GM21526 (cell line): ENCODE data around the gene TNFRSF14.
"Not testable (repeated sequence)": the region's sequence is repeated elsewhere in the genome, so short reads cannot be mapped to it uniquely, and the experiment has no call there.

ENCODE experiments used
- ATAC-seq: cut with Tn5 transposase; IDR thresholded peaks from one replicate; pipeline ENCODE4 v1.9.1; 2021; ENCODE audit warnings: moderate library complexity; ENCODE audit not compliant: unreplicated experiment, low FRiP score

The TNFRSF14 gene

DNA sequence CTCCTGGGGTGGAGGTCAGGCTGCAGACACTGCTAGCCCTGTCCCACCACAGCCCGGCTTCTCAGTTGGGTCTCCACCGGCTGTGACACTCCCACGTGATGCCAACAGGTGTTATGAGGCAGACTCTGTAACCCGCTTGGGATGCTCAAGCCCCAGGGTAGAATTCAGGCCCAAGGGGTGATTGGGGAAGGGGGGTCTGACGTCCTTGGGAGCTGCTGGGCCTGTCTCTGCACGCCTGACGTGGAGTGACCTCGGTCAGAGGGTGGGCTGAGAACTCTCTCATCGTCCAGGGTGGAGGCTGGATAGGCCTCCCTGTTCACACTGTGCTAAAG is 18.4 kb upstream of the TNFRSF14 start:
- ATAC-seq = no peak

DNA sequence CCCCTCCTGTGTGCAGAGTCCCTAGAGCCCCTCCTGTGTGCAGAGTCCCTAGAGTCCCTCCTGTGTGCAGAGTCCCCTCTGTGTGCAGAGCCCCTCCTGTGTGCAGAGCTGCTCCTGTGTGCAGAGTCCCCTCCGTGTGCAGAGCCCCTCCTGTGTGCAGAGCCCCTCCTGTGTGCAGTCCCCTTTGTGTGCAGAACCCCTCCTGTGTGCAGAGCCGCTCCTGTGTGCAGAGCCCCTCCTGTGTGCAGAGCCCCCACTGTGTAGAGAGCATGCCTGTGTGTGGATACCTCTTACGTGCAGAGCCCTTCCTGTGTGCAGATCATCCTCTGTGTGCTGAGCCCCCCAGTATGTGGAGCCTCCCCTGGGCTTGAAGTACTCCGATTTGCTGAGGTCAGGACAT is 17.8 kb upstream of the TNFRSF14 start:
- no peak for ATAC-seq

DNA sequence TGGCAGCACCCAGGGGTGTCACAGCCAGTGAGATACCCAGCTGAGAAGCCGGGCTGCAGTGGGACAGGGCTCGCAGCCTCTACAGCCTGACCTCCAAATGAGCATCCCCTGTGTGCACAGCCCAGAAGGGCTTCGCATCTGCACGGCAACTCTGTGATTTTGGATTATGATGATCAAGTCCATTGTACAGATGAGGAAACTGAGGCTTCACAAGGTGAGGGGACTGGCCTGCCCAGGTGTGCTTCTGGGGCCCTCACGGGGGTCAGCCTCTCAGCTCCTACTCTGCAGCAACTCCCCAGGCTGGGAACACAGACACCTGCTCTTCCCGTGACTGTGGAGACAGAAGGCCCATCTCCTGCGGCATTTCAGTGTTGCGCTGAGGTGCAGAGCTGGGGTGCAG is 17.3 kb upstream of the TNFRSF14 start:
- ATAC-seq = no peak

DNA sequence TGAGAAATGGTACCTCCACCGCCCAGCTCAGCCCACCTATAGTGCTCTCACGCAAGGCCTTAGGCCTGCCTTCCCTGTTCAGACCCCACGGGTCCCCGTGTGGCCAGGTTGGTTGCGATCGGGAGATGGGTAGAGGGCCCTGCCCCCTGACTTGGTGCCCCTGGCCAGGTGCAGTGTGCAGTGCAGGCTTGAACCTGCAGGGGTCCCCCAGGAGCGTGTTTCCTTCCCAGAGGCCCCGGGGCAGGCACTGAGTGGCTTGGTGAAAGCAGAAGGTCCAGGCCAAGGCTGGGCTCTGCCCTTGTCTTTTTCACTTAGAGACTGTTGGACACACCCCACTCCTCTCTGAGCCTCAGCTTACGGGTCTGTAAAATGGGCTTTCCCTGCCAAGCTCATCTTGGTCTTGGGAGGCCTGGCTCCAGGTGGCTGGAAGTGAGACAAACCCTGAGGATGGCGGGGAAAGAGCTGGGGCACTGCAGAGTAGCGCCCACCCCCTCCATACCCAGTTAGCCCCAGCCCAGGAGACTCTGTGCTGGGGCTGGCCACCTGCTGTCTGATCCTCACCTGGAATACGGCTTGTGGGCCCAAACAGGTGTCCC is 16.8 kb upstream of the TNFRSF14 start:
- no peak for ATAC-seq

DNA sequence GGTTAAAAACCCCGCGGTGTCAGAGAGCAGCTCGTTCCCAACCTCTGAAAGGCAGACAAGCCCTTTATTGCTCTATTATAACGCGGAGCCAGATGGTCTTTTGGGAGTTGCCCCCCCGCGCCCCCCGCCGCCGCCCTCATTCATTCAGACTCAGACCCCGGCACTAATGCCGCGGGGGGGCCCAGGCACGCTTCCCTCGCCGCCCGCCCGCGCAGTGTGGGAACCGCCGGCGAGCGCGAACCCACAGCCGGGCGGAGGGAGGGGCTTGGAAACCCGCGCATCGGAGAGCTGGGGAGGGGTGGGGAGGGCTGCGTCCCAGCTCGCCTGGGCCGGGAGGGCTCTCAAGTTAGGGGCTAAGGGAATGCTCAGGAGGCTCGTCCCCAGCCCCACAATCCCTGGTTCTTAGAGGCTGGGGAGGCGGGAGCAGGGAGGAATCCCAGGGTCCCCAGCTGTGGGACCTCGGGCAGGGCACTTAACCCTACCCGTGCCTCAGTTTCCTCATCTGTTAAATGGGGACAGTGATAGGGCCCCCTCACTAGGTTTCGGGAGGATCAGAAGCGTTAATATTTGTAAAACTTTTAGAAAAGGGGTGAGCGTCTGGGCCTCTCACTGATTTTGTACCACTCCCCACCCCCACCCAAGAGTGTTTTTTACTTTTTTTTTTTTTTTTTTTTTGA is 15.2 kb upstream of the TNFRSF14 start:
- ATAC-seq = no peak

DNA sequence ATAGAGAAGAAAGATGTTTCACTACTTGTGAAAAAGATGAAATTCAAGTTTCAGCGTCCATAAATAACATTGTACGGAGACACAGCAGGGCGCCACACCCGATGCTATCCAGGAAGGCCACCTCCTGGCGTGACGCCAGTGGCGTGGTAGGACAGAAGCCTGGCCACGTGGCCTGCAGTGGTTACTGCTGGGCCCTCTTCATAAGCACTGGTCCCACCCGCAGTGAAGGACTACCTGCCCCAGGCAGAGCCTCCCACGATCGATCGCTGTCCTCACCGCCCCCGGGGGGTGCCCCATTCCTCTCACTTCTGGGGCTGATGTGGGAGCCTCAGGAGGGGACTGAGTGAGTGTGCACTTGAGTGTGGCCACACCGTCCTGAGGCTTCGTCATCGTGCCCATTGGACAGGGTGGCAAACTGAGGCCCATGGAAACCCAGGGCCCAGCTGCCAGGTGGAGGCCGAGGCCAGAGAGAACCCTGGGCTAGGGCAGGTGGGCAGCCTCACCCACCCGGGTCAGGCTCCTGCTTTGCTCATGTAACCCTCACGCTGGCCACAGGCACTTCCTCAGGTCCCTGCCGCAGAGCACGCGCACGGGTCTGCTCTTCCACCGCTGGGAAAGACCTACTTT is 14.4 kb upstream of the TNFRSF14 start:
- ATAC-seq = no peak

DNA sequence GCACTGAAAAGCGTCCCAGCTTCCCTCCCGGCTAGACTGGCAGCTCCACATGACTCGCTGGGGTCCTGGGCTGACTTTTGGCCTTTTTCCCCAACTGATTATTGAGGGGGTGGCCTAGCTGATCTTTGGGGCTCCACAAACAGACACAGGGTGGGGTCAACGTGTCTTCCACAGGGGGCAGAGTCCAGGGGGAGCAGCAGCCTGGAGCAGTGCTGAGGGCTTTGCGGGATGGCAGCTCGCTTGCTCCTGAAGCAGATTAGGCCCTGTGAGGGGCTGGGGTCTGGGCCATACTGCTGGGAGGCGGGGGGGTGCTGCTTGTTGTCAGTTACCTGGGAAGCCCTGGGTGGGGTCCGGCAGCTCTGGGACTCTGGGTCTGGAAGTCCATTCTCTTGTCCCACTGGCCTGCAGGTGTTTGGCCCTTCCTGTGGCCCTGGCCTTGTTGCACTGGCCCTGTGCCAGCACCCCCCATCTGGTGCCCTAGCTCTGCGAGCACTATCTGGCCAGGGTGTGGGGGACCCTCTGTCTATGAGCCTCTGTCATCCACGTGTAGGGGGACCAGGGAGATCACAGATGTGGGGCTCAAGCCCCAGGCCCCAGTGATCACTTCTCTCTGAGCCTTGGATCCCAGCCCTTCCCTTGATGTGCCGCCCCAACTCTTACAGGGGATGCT is 13.8 kb upstream of the TNFRSF14 start:
- no peak for ATAC-seq

DNA sequence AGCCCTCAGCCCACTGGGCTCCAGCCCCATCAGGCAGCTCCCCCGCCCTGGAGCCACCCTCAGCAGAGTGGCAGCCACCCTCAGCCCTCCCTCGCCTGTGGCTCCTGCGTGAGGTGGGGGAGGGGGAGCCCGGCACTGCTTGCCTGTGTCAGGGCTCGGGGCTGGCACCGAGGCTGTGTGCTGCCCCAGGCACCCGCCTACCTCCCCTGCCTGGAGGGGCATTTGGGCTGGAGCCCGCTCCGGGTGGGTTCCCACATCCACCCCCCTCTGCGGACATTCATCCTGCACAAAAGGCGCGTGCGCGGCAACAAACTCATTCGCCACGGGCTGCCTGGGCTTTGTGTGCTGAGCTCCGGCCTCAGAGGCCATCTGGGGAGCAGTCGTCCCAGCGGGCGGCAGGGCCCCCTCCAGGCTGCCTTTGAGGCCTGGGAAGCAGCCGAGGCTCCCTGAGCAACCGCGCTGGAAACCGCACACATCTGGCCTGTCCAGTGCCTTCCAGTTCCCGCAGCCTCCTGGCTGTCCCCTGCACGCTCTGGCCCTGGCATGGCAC is 12.6 kb upstream of the TNFRSF14 start:
- ATAC-seq = no peak

DNA sequence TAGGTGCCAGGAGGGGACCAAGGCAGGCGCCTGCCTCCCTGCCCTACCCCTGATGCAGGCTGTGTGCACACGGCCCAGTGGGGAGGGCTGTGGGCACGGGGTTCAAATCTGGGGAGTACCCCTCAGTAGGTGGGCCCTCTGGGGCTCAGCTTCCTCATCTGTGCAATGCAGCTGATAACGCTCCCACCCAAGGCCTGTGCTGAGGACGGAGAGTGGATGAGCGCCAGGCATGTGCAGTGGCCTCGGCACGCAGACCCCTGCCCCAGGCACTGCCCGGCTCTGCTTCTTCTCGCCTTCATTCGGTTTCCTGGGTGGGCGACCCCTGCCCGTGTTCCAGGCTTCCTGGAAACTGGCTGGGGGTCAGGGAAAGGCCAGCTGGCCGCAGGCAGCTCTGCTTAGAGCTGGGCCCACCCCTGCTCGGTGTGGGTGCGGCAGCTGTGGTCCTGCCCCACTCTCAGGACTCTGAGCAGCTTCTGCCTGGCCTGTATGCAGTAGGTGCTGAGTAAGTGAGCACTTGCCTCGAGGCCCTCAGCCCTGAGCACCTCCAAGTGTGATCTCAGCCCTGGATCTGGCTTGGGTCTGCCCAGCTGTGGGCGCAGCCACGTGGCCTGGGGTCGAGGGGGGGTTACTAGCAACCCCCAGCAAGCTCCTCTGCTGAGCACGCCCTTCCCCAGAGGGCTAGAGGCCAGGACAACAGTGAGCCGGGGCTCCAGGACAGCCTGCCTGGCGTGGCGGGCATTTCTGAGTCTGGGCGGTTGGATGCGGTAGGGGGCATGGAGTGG is 11.9 kb upstream of the TNFRSF14 start:
- no peak for ATAC-seq

DNA sequence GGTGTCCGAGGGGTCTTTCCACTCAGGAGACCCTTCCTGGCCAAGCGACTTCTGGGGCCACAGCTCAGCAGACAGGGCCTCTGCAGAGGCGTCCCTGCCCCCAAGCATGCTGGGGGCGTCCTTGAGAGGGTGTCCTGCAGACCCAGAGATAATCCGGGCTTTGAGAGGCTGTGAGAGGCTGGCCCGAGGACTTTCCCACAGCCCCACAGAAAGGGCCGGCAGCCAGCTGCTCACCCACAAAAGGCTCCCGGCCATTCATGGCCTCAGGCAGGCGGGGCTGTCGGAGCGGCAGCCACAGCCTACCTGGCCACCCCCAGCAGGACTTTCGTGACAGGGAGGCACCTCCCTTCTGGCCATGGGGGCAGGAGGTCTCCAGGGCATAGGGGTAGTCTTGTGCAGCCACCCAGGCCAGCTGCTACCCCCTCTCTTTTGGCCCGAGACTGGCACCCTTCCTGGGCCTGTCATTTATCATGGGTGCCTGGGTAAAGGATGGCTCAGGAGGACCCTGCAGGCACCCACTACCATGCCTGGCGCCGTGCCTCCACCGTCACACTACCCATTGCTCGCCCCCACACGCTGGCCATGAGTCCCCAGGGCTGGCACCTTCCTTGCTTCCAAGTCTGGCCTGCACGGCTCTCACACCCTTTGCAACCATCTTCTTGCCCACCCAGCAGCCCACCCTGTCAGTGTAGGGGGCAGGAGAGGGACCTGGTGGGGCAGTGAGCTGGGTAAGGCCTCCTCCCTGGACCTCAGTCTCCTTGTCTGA is 11.1 kb upstream of the TNFRSF14 start:
- ATAC-seq = no peak

DNA sequence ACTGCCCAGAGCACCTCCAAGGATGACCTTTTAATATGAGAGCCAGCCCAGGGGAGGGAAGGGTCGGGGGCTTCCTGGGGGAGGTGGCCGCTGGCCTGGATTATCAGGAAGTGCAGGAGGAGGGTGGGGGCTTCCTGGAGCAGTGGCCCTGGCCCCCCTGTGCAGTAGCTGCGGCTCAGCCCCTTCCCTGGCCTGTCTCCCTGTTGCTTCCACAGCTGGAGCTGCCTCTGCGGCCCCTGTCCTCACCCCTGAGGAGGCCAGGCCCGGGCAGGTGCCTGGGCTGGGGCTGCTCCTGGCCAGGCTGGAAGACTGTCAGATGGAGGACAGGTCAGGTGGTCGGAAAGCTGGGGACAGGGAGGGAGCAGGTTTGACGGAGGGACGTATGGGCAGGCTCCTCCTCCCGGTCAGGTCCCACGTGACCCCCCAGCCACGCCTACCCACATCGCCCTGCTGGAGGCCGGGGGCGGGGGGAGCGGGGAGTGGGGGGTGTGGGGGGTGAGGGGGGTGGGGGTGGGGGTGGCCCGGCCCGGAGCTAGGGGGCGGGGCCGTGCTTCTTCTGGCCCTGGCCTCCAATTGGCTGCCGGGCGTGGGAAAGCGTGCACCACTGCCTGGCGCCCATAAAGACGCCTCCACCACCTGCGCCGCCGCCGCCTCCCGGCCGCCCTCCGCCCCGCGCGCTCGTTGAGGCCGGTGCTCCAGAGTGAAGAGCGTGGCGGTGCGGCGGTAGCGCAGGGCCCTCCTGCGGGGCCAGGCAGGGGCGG is 10.2 kb upstream of the TNFRSF14 start:
- peak; percentile 32 for ATAC-seq

DNA sequence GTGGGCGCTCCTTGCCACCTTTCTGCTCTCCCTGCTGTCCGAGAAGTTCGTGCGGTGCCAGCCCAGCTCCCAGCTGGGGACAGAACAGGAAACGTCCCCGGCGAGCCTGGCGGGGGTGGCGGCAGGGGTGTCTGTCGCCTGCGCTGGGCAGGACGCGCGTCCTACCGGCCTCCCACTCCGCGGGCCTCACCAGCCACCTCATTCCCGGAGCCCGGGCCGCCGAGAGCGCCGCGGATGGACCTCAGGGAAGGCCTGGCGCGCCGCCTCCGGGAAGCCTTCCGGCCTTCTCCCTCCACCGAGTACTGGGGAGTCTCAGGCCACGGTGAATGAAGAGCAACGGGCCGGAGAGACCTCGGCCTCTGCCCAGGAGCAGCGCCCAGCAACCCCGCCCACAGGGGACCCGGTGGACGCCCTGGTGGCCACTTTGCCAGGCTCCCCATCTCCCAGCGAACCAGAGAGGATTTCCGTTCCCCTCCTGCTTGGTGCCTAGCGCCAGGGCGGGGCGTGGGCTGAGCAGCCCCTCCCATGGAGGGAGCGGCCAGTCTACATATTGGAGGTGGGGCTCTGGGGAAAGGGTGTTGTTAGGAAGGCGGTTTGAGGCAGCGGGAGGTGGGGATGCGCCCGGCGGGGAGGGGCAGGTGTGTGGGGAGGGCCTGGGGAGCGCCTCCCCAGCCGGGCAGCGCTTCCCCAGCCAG is 9.5 kb upstream of the TNFRSF14 start:
- ATAC-seq = peak; percentile 22

DNA sequence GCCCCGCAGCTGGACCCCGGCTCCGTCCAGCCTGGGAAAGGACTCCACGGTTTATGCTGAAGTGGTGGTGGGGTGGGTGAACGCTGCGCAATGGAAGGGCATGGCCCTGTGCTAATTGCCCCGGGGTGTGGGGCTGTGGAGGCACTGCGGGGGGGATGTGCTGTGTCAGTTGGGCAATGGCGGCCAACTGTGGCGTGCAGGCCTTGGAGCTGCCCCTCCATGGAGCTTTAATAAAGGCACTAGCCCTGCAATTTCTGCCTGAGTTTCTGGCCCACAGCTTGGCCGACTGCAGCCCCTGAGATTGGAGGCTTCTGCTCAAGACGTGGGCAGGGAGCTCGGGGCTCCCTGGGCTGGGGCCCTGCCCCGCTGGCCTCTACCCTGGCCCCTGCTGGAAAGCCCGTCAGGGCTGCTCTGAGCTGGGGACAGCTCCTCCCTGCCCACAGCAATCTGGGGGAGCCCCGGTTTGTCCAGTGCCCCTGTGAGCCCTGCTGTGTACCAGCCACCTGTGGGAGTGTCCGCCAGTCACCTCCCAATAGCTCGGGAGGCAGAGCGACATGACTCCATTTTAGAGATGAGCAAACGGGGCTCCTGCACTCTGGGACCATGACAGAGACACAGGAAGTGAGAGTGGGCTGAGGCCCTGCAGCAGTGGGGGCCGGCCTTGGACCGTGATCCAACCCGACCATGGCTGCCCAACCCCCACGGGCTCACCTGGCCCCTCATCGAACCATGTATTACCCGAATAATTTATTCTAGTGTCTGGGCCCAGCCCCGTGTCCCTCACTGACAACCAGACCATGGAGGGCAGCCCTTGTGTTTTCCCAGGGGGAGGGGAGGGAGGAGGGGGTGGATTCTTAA is 8.7 kb upstream of the TNFRSF14 start:
- no peak for ATAC-seq

DNA sequence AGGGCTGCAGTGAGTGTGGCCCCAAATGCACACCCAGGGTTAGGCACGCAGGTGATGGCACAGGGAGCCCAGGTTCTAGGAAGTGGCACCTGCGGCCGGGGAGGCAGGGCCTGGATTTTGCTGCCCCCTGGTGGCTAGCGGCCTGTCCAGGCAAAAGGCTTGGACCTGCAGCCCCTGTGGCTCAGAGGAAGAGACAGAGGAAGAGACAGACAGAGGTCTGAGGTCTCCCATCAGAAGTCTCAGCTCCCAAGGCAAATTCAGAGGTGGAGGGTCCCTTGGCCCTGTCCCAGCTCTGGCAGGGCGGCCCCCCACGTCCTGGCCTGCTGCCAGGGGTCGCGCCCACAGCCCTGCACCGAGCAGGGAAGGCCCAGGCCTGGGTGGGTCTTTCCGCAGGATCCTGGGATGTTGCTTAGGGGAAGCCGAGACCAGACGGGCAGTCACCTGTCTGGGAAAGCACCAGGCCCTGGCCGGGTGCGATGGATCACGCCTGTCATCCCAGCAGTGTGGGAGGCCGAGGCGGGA is 8.0 kb upstream of the TNFRSF14 start:
- ATAC-seq = peak; percentile 18

DNA sequence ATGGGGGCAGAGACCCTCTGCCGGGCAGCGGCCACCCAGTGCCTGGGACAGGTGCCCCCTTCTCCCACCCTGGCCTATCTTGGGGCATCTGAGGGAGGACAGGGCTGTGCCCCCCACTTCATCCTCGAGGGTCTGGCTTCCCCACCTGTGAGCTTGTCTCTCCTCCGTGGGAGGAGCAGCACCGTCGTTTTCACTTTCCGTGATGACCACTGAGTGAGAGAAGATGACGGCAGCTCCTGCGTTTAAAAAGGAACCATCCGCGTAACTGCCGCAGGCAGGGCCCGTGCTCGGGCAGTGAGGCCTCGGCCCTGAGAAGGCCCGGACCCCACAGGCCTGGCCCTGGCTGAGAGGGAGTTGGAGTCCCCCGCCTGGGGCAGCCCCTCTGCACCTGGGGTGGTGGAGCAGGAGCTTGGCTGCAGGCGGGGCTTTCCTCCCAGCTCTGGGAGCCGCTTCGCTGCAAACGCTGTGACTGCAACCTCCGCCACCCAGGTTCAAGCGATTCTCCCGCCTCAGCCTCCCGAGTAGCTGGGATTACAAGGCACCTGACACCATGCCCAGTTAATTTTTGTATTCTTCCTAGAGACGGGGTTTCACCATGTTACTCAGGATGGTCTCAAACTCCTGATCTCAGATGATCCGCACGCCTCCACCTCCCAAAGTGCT is 6.7 kb upstream of the TNFRSF14 start:
- ATAC-seq = not testable (repeated sequence)

DNA sequence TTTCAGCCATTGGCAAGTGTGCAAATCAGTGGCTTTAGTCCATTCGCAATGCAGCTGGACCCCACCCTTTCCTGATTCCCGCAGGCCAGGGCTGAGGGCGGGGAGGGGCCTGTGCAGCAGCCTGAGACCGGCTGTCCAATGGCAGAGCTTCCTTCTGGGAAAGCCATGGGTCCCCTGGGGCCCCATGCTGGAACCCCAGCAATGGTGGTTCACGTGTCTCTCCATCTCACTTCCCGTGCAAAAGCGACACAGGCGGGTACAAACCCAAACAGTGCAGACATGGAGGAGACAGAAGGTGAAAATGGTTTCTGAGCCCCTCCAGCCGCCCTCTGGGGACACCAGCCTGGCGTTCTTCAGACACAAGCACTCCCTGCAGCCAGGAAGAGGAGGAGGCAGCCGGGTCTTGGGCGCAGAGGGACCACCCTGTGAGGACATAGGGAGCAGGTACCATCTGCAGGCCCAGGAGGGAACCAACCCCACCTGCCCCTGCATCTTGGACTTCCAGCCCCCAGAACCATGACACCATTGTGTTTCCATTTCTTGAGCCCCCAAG is 5.8 kb upstream of the TNFRSF14 start:
- not testable (repeated sequence) for ATAC-seq

DNA sequence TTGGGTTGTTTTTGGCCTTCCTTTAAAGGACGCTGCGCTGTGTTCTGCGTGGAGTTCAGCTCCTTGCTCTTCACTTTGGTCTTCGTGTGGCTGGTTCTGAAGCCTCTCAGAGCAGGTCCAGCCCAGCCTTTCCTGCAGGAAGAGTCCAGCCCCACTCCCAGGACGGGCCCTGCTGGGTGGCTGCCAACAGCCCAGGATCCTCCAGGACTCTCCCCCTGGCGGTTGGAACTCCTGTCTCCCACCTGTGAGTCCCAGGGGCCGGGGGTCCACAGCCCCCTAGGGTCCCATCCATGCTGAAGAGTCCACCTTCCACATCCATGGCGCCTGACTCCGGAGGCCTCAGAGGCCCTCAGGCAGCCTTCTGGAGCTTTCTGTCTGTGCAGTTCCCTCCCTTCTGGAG is 4.6 kb upstream of the TNFRSF14 start:
- ATAC-seq = not testable (repeated sequence)
